ENCODE measurements around the gene BIRC5.

BIRC5 gene

DNA sequence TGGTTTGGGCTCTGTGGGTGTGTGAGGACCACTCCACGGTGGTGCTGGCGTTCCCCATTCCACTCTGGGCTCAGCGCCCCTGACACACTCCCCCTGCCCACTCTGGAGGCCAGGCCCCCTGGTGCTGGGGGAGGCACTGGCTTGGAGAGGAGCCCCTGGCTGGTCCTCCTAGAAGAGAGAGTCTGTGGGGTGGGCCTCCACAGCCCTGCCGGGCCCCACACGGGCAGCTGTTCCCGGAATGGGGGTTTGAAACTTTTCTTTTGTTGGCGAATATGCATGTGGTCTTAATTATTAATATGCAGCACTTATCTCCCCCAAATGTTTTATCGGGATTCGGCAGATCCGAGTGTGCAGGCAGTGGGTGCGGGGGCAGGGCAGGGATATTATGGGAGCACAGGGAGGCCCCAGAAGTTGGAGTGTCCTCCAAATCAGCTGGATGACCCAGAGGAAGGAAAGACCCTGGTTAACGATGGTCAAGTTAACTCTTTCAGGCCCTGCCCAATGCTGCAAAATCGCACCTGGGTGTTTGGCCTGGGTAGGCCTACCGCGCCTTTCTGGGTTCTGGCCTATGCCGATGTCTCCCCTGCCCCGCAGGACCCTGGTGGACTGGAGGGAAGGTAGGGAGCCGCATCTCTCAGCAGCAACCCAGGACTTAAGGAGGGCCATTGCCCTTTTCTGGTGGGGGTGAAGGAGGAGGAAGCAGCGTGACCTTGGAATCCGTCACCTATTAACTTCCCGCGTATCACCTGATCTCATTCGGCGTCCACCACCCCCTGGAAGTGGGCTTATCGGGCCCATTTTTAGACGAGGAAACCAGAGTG, 53.4 kb downstream of the BIRC5 start:
- peak overlapping the region in 1 of 21 experiments; percentile 44 for H3K27ac ChIP-seq
- no peak overlapping the region for H3K4me3 ChIP-seq

- Histone ChIP-seq H3K4me3 (no peak overlapping the region), H3K27ac (peak overlapping the region in 1 of 21 experiments; percentile 50)
These were observed 54.3 kb downstream of the BIRC5 start for GRCh38 chr17:78268191-78268874.

GRCh38 chr17:78268951-78269905, 55.2 kb downstream of the BIRC5 start:
- no peak overlapping the region for H3K4me3 ChIP-seq
- peak overlapping the region in 3 of 21 experiments; percentile 3 to 75 (median 54) for H3K27ac ChIP-seq

GRCh38 chr17:78269955-78270381, 55.9 kb downstream of the BIRC5 start:
- Histone ChIP-seq H3K4me3 (no peak overlapping the region), H3K27ac (peak overlapping the region in 3 of 21 experiments; percentile 3 to 75 (median 54))

- peak overlapping the region in 1 of 21 experiments; percentile 6 for H3K27ac ChIP-seq
- no peak overlapping the region for H3K4me3 ChIP-seq
These were observed 57.5 kb downstream of the BIRC5 start for GRCh38 chr17:78271419-78272170.

DNA sequence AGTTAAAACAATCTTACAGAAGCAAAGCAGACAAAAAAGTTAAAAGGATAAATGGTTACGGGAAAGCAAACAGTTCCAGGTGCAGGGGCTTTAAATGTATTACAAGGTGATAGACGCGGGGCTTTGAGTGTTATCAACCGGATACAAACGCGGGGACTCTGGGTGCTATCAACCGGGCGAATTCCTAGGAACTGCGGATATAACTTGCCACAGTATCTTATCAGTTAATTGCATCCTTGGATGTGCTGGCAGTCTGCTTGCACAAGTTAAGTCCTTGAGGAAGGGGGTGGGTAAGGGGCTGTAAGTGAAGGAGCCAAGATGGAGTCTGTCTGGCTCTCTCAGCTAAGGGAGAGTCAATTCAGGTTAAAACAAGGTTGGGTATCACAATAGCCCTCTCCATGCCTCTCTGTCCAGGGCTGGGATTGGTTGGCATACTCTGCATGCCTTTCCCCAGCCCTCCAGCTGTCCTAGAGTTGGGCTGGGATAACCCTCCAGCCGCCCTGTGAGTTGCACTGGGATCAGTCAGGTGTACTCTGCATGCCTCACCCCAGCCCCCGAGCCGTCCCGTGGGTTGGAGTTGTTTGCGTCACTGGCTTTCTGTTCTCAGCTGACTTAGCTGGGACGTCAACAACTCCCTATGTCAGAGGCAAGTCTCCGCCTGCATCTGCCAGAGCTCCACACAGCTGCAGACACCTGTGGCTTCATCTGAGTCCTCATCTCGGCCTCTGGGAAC, 58.3 kb downstream of the BIRC5 start:
- Histone ChIP-seq H3K4me3 (no peak overlapping the region), H3K27ac (peak overlapping the region in 4 of 21 experiments; percentile 6 to 70 (median 20))

DNA sequence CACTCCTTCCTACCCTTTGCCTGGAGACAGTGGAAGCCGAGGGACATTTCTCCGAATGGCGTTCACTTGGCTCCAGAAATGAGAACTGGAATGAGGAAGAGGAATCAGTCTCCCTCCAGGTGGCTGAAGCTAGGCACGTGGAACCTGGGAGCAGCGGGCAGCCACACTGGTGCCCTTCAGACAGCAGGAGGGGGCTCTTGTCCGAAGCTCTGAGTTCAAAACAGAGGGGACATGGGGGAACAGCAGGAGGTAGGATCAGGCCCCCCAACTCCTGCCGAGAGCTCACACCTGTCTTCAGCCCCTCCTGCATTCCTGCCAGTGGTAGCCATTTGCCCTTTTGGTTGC, 58.8 kb downstream of the BIRC5 start:
- Histone ChIP-seq H3K27ac (peak overlapping the region in 8 of 21 experiments; percentile 6 to 70 (median 44)), H3K4me3 (no peak overlapping the region)

GRCh38 chr17:78273813-78274212, 59.8 kb downstream of the BIRC5 start:
- Histone ChIP-seq H3K4me3 (no peak overlapping the region), H3K27ac (no peak overlapping the region)
